Nephron progenitor cell (in vitro differentiated cells): Measurements from ENCODE around the gene CFAP54.

Experiments
- DNase-seq: peaks from one replicate; pipeline ENCODE4 v3.0.0; 2021
- H3K27ac Mint-ChIP-seq: 2 replicates; pipeline ENCODE4 v1.8.0; 2021; ENCODE audit warnings: mild to moderate bottlenecking, moderate library complexity, mixed read lengths
- H3K27me3 Mint-ChIP-seq: 2 replicates; pipeline ENCODE4 v1.8.0; 2021; ENCODE audit warnings: mild to moderate bottlenecking, low read depth, mixed read lengths; ENCODE audit not compliant: poor library complexity
- H3K36me3 Mint-ChIP-seq: 2 replicates; pipeline ENCODE4 v1.8.0; 2021; ENCODE audit warnings: low read depth, mixed read lengths
- H3K4me1 Mint-ChIP-seq: 2 replicates; pipeline ENCODE4 v1.8.0; 2021; ENCODE audit warnings: mixed read lengths
- H3K4me3 Mint-ChIP-seq: 2 replicates; pipeline ENCODE4 v1.8.0; 2021; ENCODE audit warnings: mild to moderate bottlenecking, moderate library complexity, mixed read lengths
- H3K9me3 Mint-ChIP-seq: 2 replicates; pipeline ENCODE4 v1.8.0; 2021; ENCODE audit warnings: mild to moderate bottlenecking, moderate library complexity, mixed read lengths
- TF ChIP-seq, protein P1 (sequence below): fragments of 200-600 bp; sonication (generic); IDR thresholded peaks from 2 replicates; pipeline ENCODE4 v1.5.0; 2021; ENCODE audit warnings: antibody characterized with exemption

CFAP54 gene

DNA sequence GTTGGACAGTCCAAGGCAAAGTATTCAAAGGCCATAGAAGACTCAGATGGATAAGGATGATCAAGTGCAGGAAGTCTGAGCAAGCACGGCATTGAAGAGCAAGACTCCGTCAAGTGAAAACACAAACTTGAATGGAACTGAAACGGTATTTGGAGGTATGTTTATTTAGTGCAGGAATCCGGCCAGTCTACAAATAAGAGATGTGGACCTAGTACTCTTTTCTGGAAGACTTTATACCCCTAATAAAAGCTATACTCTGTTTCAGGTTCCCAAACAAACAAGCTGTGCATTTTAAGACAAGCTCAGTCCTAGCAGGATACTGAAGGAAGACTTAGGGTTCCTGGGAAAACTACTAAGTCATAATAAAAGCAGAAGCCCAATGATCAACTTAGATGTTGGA is 316.9 kb downstream of the CFAP54 start:
- no peaks in the 10 kb centered on the region for H3K4me1 Mint-ChIP-seq
- DNase-seq: no peak
- no peak overlapping the region for H3K4me3 Mint-ChIP-seq
- peaks cover 39% of the 10 kb centered on the region for H3K9me3 Mint-ChIP-seq
- peaks cover 2% of the 10 kb centered on the region for H3K27me3 Mint-ChIP-seq
- H3K36me3 Mint-ChIP-seq: peaks cover 15% of the 10 kb centered on the region
- no peak overlapping the region for H3K27ac Mint-ChIP-seq
- TF ChIP-seq, protein P1, sequence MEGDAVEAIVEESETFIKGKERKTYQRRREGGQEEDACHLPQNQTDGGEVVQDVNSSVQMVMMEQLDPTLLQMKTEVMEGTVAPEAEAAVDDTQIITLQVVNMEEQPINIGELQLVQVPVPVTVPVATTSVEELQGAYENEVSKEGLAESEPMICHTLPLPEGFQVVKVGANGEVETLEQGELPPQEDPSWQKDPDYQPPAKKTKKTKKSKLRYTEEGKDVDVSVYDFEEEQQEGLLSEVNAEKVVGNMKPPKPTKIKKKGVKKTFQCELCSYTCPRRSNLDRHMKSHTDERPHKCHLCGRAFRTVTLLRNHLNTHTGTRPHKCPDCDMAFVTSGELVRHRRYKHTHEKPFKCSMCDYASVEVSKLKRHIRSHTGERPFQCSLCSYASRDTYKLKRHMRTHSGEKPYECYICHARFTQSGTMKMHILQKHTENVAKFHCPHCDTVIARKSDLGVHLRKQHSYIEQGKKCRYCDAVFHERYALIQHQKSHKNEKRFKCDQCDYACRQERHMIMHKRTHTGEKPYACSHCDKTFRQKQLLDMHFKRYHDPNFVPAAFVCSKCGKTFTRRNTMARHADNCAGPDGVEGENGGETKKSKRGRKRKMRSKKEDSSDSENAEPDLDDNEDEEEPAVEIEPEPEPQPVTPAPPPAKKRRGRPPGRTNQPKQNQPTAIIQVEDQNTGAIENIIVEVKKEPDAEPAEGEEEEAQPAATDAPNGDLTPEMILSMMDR: no peak

DNA sequence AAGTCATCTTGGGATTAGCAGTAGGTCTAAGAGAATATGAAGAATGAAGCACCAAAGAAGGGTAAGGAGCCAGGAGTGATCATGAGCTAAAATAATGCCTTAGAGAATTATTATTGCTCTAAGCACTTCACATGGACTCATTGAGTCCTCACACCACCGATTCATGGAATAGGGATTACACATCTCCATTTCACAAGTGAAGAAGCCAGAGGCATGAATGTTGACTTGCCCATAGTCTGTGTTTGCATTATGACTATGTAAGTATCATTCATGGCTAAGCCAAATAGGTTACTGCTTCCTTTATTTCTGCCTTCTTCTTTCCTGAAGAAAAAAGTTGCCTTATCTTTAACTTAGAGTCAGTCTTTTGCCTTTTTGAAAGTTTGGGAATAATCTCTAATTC is 318.4 kb downstream of the CFAP54 start:
- peaks cover 2% of the 10 kb centered on the region for H3K27me3 Mint-ChIP-seq
- no peak overlapping the region for H3K27ac Mint-ChIP-seq
- TF ChIP-seq, protein P1: no peak
- no peak overlapping the region for H3K4me3 Mint-ChIP-seq
- peaks cover 38% of the 10 kb centered on the region for H3K9me3 Mint-ChIP-seq
- peaks cover 15% of the 10 kb centered on the region for H3K36me3 Mint-ChIP-seq
- H3K4me1 Mint-ChIP-seq: no peaks in the 10 kb centered on the region
- no peak for DNase-seq

- H3K27me3 Mint-ChIP-seq: peaks cover 2% of the 10 kb centered on the region
Observed at GRCh38 chr12:96808587-96808986, 319.2 kb downstream of the CFAP54 start.

GRCh38 chr12:96809522-96809921 is 320.1 kb downstream of the CFAP54 start:
- no peak overlapping the region for H3K27ac Mint-ChIP-seq

More at GRCh38 chr12:96808587-96808986, 319.2 kb downstream of the CFAP54 start:
- Mint-ChIP-seq H3K9me3 (peaks cover 29% of the 10 kb centered on the region), H3K36me3 (peaks cover 12% of the 10 kb centered on the region), H3K4me3 (no peak overlapping the region), H3K4me1 (no peaks in the 10 kb centered on the region), H3K27ac (no peak overlapping the region)
- TF ChIP-seq, protein P1: no peak
- DNase-seq: no peak

GRCh38 chr12:96810057-96810456 is 320.7 kb downstream of the CFAP54 start:
- H3K9me3 Mint-ChIP-seq: peaks cover 15% of the 10 kb centered on the region
- H3K27ac Mint-ChIP-seq: no peak overlapping the region
- H3K36me3 Mint-ChIP-seq: no peaks in the 10 kb centered on the region
- H3K27me3 Mint-ChIP-seq: peaks cover 2% of the 10 kb centered on the region
- H3K4me1 Mint-ChIP-seq: no peaks in the 10 kb centered on the region
- no peak for DNase-seq
- no peak overlapping the region for H3K4me3 Mint-ChIP-seq
- TF ChIP-seq, protein P1: no peak

More at GRCh38 chr12:96809522-96809921, 320.1 kb downstream of the CFAP54 start:
- Mint-ChIP-seq H3K4me3 (no peak overlapping the region), H3K27me3 (peaks cover 2% of the 10 kb centered on the region), H3K9me3 (peaks cover 20% of the 10 kb centered on the region), H3K36me3 (peaks cover 5% of the 10 kb centered on the region), H3K4me1 (no peaks in the 10 kb centered on the region)
- no peak for DNase-seq
- TF ChIP-seq, protein P1: no peak

- DNase-seq: no peak
- Mint-ChIP-seq H3K4me3 (no peak overlapping the region), H3K27ac (no peak overlapping the region), H3K4me1 (no peaks in the 10 kb centered on the region), H3K36me3 (no peaks in the 10 kb centered on the region), H3K9me3 (peaks cover 10% of the 10 kb centered on the region), H3K27me3 (peaks cover 2% of the 10 kb centered on the region)
- TF ChIP-seq, protein P1: no peak
Observed at GRCh38 chr12:96810477-96810876, 321.1 kb downstream of the CFAP54 start.
